Liver (tissue), 9 donors: Measurements from ENCODE around the gene LPO. TPM values are rescaled to one million over a fixed set of nuclear protein-coding genes. Genes with fewer than 3 reads are reported as not detected.

Experiments
- DNase-seq: peaks from one replicate; pipeline ENCODE4 v3.0.0-alpha.2; 2017; ENCODE audit warnings: low spot score
- H3K27ac ChIP-seq, 2 donors: one replicate each; pipeline ENCODE4 v1.7.0; 2013; ENCODE audit warnings: inconsistent platforms in 2 of 2, low read length in 2 of 2, control low read depth in 1 of 2, low read depth in 1 of 2, mild to moderate bottlenecking in 1 of 2
- H3K27me3 ChIP-seq, 4 donors: one replicate each; pipeline versions ENCODE4 v1.6.1 to v1.7.0; 2013; ENCODE audit warnings: low read length in 3 of 4, inconsistent platforms in 1 of 4, mild to moderate bottlenecking in 1 of 4, moderate library complexity in 1 of 4; ENCODE audit not compliant: control insufficient read depth in 4 of 4, insufficient read depth in 4 of 4
- H3K36me3 ChIP-seq, 4 donors: one replicate each; pipeline versions ENCODE4 v1.6.1 to v1.7.0; 2013; ENCODE audit warnings: low read length in 3 of 4, mild to moderate bottlenecking in 3 of 4, low read depth in 1 of 4, moderate library complexity in 1 of 4; ENCODE audit not compliant: control insufficient read depth in 4 of 4, insufficient read depth in 3 of 4
- H3K4me1 ChIP-seq, 4 donors: one replicate each; pipeline versions ENCODE4 v1.6.1 to v1.7.0; 2013; ENCODE audit warnings: low read length in 3 of 4, mild to moderate bottlenecking in 3 of 4, moderate library complexity in 1 of 4; ENCODE audit not compliant: control insufficient read depth in 4 of 4, insufficient read depth in 4 of 4
- H3K4me3 ChIP-seq, 3 donors: one replicate each; pipeline versions ENCODE4 v1.6.1 to v1.7.0; 2013; ENCODE audit warnings: low read length in 3 of 3, control low read depth in 1 of 3, low read depth in 1 of 3, mild to moderate bottlenecking in 1 of 3
- H3K9ac ChIP-seq, 2 donors: one replicate each; pipeline ENCODE4 v1.7.0; 2013; ENCODE audit warnings: low read length in 2 of 2, mild to moderate bottlenecking in 2 of 2, moderate library complexity in 2 of 2, control low read depth in 1 of 2, low read depth in 1 of 2
- H3K9me3 ChIP-seq, 4 donors: one replicate each; pipeline versions ENCODE4 v1.6.1 to v1.7.0; 2013; ENCODE audit warnings: low read length in 3 of 4; ENCODE audit not compliant: control insufficient read depth in 4 of 4
- ATF3 ChIP-seq: IDR thresholded peaks from 2 replicates; pipeline ENCODE4 v1.6.1; 2016; ENCODE audit warnings: antibody characterized with exemption
- CTCF ChIP-seq: fragments of 150-350 bp; IDR thresholded peaks from 2 replicates; pipeline ENCODE4 v1.5.1; 2017; ENCODE audit warnings: improper control_type of control experiment, low read depth, low read length; ENCODE audit not compliant: missing input control
- FOXA1 ChIP-seq: IDR thresholded peaks from 2 replicates; pipeline ENCODE4 v1.6.1; 2016; ENCODE audit warnings: antibody characterized with exemption
- FOXA2 ChIP-seq: IDR thresholded peaks from 2 replicates; pipeline ENCODE4 v1.6.1; 2016; ENCODE audit warnings: antibody characterized with exemption
- GABPA ChIP-seq, 2 donors: IDR thresholded peaks in 1 of 2; conservative IDR thresholded peaks in 1 of 2; 2 replicates each; pipeline ENCODE4 v1.6.1; 2016; ENCODE audit warnings: antibody characterized with exemption in 2 of 2, mild to moderate bottlenecking in 1 of 2, moderate library complexity in 1 of 2
- HNF4A ChIP-seq, 2 donors: conservative IDR thresholded peaks; 2 replicates each; pipeline ENCODE4 v1.6.1; 2016; ENCODE audit warnings: antibody characterized with exemption in 2 of 2, mild to moderate bottlenecking in 2 of 2
- HNF4G ChIP-seq: IDR thresholded peaks from 2 replicates; pipeline ENCODE4 v1.6.1; 2016; ENCODE audit warnings: antibody characterized with exemption
- JUND ChIP-seq, 2 donors: IDR thresholded peaks; 2 replicates each; pipeline ENCODE4 v1.6.1; 2016; ENCODE audit warnings: antibody characterized with exemption in 2 of 2
- NR2F2 ChIP-seq: IDR thresholded peaks from 2 replicates; pipeline ENCODE4 v1.6.1; 2016; ENCODE audit warnings: antibody characterized with exemption
- REST ChIP-seq: IDR thresholded peaks from 2 replicates; pipeline ENCODE4 v1.6.1; 2016; ENCODE audit warnings: antibody characterized with exemption, mild to moderate bottlenecking
- RXRA ChIP-seq, 2 donors: IDR thresholded peaks; 2 replicates each; pipeline ENCODE4 v1.6.1; 2017 to 2018; ENCODE audit warnings: antibody characterized with exemption in 2 of 2, mild to moderate bottlenecking in 1 of 2
- SP1 ChIP-seq: IDR thresholded peaks from 2 replicates; pipeline ENCODE4 v1.6.1; 2018; ENCODE audit warnings: antibody characterized with exemption, mild to moderate bottlenecking
- TAF1 ChIP-seq: conservative IDR thresholded peaks from 2 replicates; pipeline ENCODE4 v1.6.1; 2016; ENCODE audit warnings: antibody characterized with exemption, mild to moderate bottlenecking
- YY1 ChIP-seq: IDR thresholded peaks from 2 replicates; pipeline ENCODE4 v1.6.1; 2016; ENCODE audit warnings: antibody characterized with exemption, mild to moderate bottlenecking
- ZBTB33 ChIP-seq: IDR thresholded peaks from 2 replicates; pipeline ENCODE4 v1.6.1; 2016; ENCODE audit warnings: antibody characterized with exemption
- WGBS: extraction: QIAGEN DNeasy Blood & Tissue Kit; methylation state at CpG from one replicate; pipeline ENCODE4 v1.1.7; 2013; 5-methylcytosine and 5-hydroxymethylcytosine counted together
- polyA plus RNA-seq, 2 donors: library from polyadenylated mRNA; stranded (reverse) in 1 of 2; unstranded in 1 of 2; fragments of 200-250 nt in 1 of 2; fragments of >200 nt in 1 of 2; fragmentation: Nextera tagmentation in 1 of 2; extraction: Ambion mirVana in 1 of 2; gene quantifications; one replicate each; pipeline versions ENCODE4 v1.2.1 to v1.2.3, GENCODE V29; 2013 to 2015
- total RNA-seq, 2 donors: library from RNA; depleted of rRNA; stranded (reverse); fragments of >200 nt; gene quantifications; one replicate each; pipeline ENCODE4 v1.2.3, GENCODE V29; 2014
- donor health status: healthy.
- donor health status: healthy.
- donor health status: healthy.
- donor health status: healthy.
- donor health status: healthy.

The LPO gene
- total and polyA plus RNA-seq, 4 donors: not detected

GRCh38 chr17:58280480-58281217 is 42.3 kb downstream of the LPO start, which contains the start of gene MPO:
MPO (minus strand) TSS chr17:58280935; CDS start chr17:58280758, 177 bp downstream.
- Histone ChIP-seq H3K4me3 (no peak within 1 kb of the TSS), H3K4me1 (peaks cover 0 to 9% (median 4%) of the 10 kb centered on the region in 4 donors), H3K27ac (no peak within 1 kb of the TSS), H3K9ac (no peak within 1 kb of the TSS), H3K9me3 (no peaks in the 10 kb centered on the region), H3K27me3 (peaks cover 0 to 3% (median 0%) of the 10 kb centered on the region in 4 donors), H3K36me3 (no peaks in the 10 kb centered on the region)
- TF ChIP-seq SP1 (no peak), REST (no peak), CTCF (no peak), JUND (IDR thresholded peaks at IDR 0.05) (no peak), GABPA (IDR thresholded peaks at IDR 0.05 in 1 of 2, conservative IDR thresholded peaks at IDR 0.05 in 1 of 2) (no peak), NR2F2 (no peak), YY1 (no peak), HNF4G (no peak), FOXA2 (no peak), FOXA1 (no peak), RXRA (IDR thresholded peaks at IDR 0.05) (no peak), HNF4A (conservative IDR thresholded peaks at IDR 0.05) (no peak), ATF3 (no peak), ZBTB33 (no peak)
- 84% methylated on average over 5 of the region's 5 CpGs for WGBS
- DNase-seq: no peak

GRCh38 chr17:58281511-58282011 is 43.2 kb downstream of the LPO start:
- Histone ChIP-seq H3K27ac (no peak overlapping the region), H3K36me3 (no peaks in the 10 kb centered on the region), H3K27me3 (peaks cover 0 to 3% (median 0%) of the 10 kb centered on the region in 4 donors), H3K9me3 (no peaks in the 10 kb centered on the region), H3K4me1 (peaks cover 0 to 9% (median 4%) of the 10 kb centered on the region in 4 donors), H3K4me3 (no peak overlapping the region), H3K9ac (no peak overlapping the region)
- DNase-seq: no peak
- WGBS: 45% methylated on average over 2 of the region's 2 CpGs
- TF ChIP-seq ZBTB33 (no peak), GABPA (IDR thresholded peaks at IDR 0.05 in 1 of 2, conservative IDR thresholded peaks at IDR 0.05 in 1 of 2) (no peak), YY1 (no peak), REST (no peak), TAF1 (no peak)
